Measurements from ENCODE around the gene SH3YL1.

The SH3YL1 gene

DNA sequence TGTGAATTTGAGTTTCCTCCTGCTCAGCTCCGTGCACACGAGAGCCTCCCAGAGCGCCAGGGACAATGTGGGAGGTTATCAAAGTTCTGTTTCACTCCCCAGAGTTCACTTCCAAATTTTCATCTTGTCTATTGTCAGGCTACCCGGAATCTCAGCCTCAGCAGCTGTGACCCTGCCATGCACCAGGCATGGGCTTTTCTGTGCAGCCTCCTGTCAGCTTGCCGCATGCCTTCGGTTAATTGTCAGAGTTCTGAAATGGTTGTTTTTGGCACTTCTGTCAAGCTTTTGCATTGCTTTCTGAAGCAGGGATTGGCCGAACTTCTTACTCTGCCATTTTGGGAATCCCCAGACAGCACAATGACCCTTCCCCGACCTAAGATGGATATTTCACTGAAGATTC is 60.4 kb downstream of the SH3YL1 start:
- Histone ChIP-seq H3K9me3 (ENCODE audit: control insufficient read depth in 2 of 2, low read length in 2 of 2) (no peaks in the 10 kb centered on the region), H3K27ac (ENCODE audit: low read depth in 2 of 2, low read length in 2 of 2) (no peak overlapping the region), H3K36me3 (ENCODE audit: control insufficient read depth in 2 of 2, insufficient read depth in 2 of 2, low read length in 2 of 2) (no peaks in the 10 kb centered on the region), H3K27me3 (ENCODE audit: control insufficient read depth in 2 of 2, insufficient read depth in 2 of 2, low read length in 2 of 2) (no peaks in the 10 kb centered on the region), H3K4me1 (ENCODE audit: control insufficient read depth in 2 of 2, insufficient read depth in 2 of 2, low read length in 2 of 2) (no peaks in the 10 kb centered on the region), H3K9ac (ENCODE audit: low read depth in 1 of 2, low read length in 2 of 2) (no peak overlapping the region), H3K4me3 (ENCODE audit: low read length in 2 of 2) (no peak overlapping the region)

DNA sequence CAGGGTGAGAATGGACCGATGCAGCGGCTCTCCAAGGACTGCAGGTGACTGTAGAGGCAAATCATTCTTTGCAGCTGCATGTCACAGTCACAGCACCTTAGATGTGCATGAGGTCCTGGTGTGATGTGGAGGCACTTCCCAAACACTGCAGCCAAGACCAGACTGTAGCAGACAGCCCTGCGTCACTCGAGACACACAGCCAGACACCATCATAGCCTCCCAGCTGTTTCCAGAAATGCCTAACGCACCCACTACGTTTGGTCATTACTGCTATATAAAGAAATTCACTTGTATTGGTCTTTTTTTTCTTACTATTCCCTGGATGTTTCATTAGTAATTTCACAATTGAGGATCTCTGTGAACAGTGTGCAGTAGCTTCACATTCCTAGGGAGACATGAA is 60.9 kb downstream of the SH3YL1 start:
- no peaks in the 10 kb centered on the region for H3K27me3 ChIP-seq (ENCODE audit: control insufficient read depth in 2 of 2, insufficient read depth in 2 of 2, low read length in 2 of 2)
- H3K27ac ChIP-seq (ENCODE audit: low read depth in 2 of 2, low read length in 2 of 2): no peak overlapping the region
- H3K36me3 ChIP-seq (ENCODE audit: control insufficient read depth in 2 of 2, insufficient read depth in 2 of 2, low read length in 2 of 2): no peaks in the 10 kb centered on the region
- H3K9ac ChIP-seq (ENCODE audit: low read depth in 1 of 2, low read length in 2 of 2): no peak overlapping the region
- H3K4me1 ChIP-seq (ENCODE audit: control insufficient read depth in 2 of 2, insufficient read depth in 2 of 2, low read length in 2 of 2): no peaks in the 10 kb centered on the region
- H3K4me3 ChIP-seq (ENCODE audit: low read length in 2 of 2): no peak overlapping the region
- no peaks in the 10 kb centered on the region for H3K9me3 ChIP-seq (ENCODE audit: control insufficient read depth in 2 of 2, low read length in 2 of 2)

DNA sequence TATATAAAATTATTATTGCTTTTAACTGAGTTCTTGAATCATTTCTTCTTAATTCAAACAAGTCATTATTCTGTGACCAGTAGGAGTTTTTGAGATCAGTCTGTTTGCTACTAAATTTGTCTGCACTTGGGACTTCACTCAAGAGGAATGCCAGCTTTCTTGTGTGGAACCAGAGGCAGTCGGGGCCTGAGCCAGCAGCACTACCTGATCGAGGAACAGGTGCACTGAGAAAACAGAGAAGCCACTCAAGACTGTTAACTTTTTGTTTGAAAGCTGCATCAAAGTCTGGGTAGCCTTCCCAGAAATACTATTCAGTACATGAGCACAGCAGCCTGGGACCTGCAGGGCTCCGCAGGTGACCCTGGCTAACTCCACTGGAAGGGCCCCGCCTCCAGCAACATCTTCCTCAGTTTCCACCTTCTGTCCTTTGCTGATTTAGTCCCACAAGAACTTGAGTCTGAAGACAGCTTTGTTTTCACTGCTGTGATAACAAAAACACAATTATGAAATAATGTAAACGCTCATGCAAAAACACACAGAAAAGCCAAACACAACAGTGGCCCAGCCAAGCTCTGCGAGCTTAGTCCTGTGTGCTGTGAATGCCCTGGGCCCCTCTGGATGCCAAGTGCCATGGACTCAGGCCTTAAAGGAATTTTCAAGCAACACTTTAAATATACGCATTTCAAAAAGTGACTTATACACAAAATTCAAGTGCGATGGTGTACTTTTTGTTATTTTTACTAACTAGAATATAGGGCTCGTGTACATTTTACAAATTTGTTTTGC is 62.0 kb downstream of the SH3YL1 start:
- Histone ChIP-seq H3K27ac (ENCODE audit: low read depth in 2 of 2, low read length in 2 of 2) (no peak overlapping the region), H3K4me3 (ENCODE audit: low read length in 2 of 2) (no peak overlapping the region), H3K9me3 (ENCODE audit: control insufficient read depth in 2 of 2, low read length in 2 of 2) (no peaks in the 10 kb centered on the region), H3K27me3 (ENCODE audit: control insufficient read depth in 2 of 2, insufficient read depth in 2 of 2, low read length in 2 of 2) (no peaks in the 10 kb centered on the region), H3K9ac (ENCODE audit: low read depth in 1 of 2, low read length in 2 of 2) (no peak overlapping the region), H3K36me3 (ENCODE audit: control insufficient read depth in 2 of 2, insufficient read depth in 2 of 2, low read length in 2 of 2) (no peaks in the 10 kb centered on the region), H3K4me1 (ENCODE audit: control insufficient read depth in 2 of 2, insufficient read depth in 2 of 2, low read length in 2 of 2) (no peaks in the 10 kb centered on the region)

DNA sequence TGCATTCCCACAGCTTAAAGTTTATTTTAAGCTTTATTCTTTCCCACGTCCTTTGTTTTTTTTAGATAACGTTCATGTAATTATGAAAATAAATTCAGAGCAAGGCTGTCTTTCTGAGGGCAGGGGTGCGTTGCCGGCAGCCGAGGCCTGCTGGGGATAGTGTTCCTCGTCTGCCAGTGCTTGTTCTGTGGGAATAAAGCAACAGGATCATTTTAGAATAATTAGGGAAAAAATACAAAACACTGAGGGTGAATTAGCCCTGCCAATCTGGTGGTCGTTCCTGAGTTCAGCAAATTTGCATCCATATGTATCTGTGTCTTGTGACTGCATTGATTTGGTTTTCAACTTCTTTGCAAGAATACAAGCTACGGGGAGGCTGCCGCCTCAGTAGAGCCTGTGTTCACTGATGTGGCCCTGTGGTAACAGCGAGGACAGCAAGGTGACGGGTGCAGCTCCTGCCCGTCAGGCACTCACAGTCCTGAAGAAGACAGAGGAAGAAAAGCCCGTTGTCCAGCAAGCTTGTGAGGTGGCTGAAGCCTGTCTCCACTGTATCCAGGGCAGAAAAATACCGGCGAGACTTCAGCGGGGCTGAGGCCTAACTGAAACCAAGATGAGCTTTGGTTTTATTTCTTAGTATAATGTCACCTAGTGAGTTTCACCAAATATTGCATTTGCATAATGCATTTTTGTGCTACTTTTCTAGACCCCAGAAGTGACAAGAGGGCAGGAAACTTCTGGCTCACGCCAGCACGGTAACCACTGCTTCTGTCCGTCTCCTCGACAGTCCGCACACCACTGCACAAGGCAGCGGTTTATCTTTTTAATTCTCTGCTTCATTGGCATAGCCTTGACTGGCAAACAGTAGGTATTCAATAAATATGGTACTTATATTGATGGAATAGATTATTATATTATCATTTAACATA is 64.5 kb downstream of the SH3YL1 start:
- H3K27ac ChIP-seq (ENCODE audit: low read depth in 2 of 2, low read length in 2 of 2): no peak overlapping the region
- no peaks in the 10 kb centered on the region for H3K9me3 ChIP-seq (ENCODE audit: control insufficient read depth in 2 of 2, low read length in 2 of 2)
- no peaks in the 10 kb centered on the region for H3K4me1 ChIP-seq (ENCODE audit: control insufficient read depth in 2 of 2, insufficient read depth in 2 of 2, low read length in 2 of 2)
- no peaks in the 10 kb centered on the region for H3K27me3 ChIP-seq (ENCODE audit: control insufficient read depth in 2 of 2, insufficient read depth in 2 of 2, low read length in 2 of 2)
- H3K4me3 ChIP-seq (ENCODE audit: low read length in 2 of 2): no peak overlapping the region
- no peak overlapping the region for H3K9ac ChIP-seq (ENCODE audit: low read depth in 1 of 2, low read length in 2 of 2)
- no peaks in the 10 kb centered on the region for H3K36me3 ChIP-seq (ENCODE audit: control insufficient read depth in 2 of 2, insufficient read depth in 2 of 2, low read length in 2 of 2)

DNA sequence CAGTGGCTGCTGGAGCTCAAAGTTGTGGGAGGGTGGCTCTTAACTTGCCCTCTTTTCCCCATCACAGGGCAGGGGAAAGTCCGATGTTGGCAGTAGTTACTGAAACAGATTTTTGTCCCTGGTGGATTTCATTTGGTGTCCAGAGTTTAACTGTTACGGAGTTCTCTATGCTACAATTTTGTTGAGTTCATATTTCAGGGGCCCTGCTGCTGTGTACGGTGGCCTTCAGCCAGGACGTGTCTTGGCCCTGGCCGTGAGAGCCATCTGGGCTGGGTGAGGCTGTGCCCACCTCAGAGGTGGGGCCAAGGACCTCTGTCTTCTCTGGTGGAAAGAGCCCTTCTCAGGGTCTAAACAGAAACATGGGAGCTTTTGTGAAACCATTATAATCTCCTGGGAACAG is 67.4 kb downstream of the SH3YL1 start:
- Histone ChIP-seq H3K9ac (ENCODE audit: low read depth in 1 of 2, low read length in 2 of 2) (no peak overlapping the region), H3K27ac (ENCODE audit: low read depth in 2 of 2, low read length in 2 of 2) (no peak overlapping the region), H3K9me3 (ENCODE audit: control insufficient read depth in 2 of 2, low read length in 2 of 2) (no peaks in the 10 kb centered on the region), H3K4me3 (ENCODE audit: low read length in 2 of 2) (no peak overlapping the region), H3K36me3 (ENCODE audit: control insufficient read depth in 2 of 2, insufficient read depth in 2 of 2, low read length in 2 of 2) (no peaks in the 10 kb centered on the region), H3K4me1 (ENCODE audit: control insufficient read depth in 2 of 2, insufficient read depth in 2 of 2, low read length in 2 of 2) (no peaks in the 10 kb centered on the region), H3K27me3 (ENCODE audit: control insufficient read depth in 2 of 2, insufficient read depth in 2 of 2, low read length in 2 of 2) (no peaks in the 10 kb centered on the region)

DNA sequence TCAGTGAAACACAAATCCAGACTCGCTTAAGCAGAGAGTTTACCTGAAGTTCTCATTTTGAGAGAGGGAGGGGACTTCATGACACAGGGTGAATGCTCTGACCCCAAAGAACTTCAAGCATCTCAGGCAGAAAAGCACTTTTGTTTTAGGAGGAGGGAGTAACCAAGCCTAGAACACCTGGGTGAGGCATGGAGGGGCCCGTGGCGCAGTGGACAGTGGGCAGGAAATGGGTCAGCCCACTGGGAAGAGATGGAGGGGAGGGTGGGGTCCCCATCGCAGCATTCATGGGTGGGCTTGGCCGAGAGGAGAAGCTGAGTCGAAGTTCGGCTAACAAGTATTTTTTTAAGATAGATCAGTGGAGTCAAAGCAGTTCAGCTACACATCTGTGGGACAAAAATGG is 67.9 kb downstream of the SH3YL1 start:
- Histone ChIP-seq H3K36me3 (ENCODE audit: control insufficient read depth in 2 of 2, insufficient read depth in 2 of 2, low read length in 2 of 2) (no peaks in the 10 kb centered on the region), H3K9ac (ENCODE audit: low read depth in 1 of 2, low read length in 2 of 2) (no peak overlapping the region), H3K4me1 (ENCODE audit: control insufficient read depth in 2 of 2, insufficient read depth in 2 of 2, low read length in 2 of 2) (no peaks in the 10 kb centered on the region), H3K4me3 (ENCODE audit: low read length in 2 of 2) (no peak overlapping the region), H3K27ac (ENCODE audit: low read depth in 2 of 2, low read length in 2 of 2) (no peak overlapping the region), H3K9me3 (ENCODE audit: control insufficient read depth in 2 of 2, low read length in 2 of 2) (no peaks in the 10 kb centered on the region), H3K27me3 (ENCODE audit: control insufficient read depth in 2 of 2, insufficient read depth in 2 of 2, low read length in 2 of 2) (no peaks in the 10 kb centered on the region)

DNA sequence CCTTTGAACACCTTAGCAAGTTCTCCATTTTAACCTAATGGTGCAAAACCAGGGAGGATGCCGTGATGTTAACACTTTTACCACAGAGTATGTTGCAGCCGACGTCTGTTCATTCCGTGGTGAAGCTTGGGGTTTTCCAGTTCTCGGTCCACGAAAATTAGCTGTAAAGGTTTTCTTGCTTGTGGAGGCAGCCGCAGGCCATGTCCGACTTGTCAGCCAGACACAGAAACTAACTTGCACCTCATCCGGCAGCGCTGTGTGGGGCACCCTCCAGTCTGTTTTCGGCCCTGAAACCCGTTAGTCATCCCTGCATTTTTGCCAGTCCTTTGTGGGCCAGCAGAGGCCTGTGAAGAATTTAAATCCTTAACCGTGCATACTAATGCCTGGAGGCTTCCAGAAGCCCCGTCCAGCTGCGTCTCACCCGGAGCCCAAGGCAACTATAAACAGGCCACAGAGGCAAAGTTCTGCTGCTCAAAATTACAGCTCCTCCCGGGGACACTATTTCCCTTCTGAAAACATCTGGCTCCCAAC is 70.6 kb downstream of the SH3YL1 start:
- peak overlapping the region in 1 of 2 donors; percentile 24 for H3K27ac ChIP-seq (ENCODE audit: low read depth in 2 of 2, low read length in 2 of 2)

DNA sequence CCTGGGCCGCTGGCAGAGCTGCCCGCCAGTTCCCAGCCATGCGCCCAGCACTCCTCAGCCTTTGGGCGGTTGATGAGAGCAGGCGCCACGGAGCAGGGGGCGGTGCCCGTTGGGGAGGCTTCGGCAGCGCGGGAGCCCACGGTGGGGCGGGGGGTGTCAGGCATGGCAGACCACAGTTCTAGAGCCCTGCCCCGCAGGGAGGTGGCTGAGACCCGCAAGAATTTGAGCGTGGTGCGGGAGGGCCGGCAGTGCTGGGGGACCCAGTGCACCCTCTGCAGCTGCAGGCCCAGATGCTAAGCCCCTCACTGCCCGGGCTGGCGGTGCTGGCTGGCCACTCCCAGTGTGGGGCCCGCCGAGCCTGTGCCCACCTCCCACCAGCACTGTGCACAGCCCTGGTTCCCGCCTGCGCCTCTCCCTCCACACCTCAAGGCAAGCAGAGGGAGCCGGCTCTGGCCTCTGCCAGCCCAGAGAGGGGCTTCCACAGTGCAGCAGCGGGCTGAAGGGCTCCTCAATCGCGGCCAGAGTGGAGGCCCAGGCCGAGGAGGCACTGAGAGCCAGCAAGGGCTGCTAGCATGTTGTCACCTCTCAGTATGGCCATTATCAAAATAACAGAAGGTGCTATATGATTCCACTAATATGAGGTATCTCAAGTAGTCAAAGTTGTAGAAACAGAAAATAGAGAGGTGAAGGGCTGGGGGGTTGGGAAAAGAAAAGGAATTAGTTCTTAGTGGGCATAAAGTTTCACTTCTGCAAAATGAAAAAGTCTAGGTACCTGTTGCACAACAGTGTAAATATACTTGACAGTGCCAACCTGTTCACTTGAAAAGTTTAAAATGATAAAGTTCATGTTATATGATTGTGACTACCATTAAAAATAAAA is 72.3 kb downstream of the SH3YL1 start:
- H3K27me3 ChIP-seq (ENCODE audit: control insufficient read depth in 2 of 2, insufficient read depth in 2 of 2, low read length in 2 of 2): no peaks in the 10 kb centered on the region
- H3K27ac ChIP-seq (ENCODE audit: low read depth in 2 of 2, low read length in 2 of 2): no peak overlapping the region
- no peak overlapping the region for H3K9ac ChIP-seq (ENCODE audit: low read depth in 1 of 2, low read length in 2 of 2)
- no peaks in the 10 kb centered on the region for H3K4me1 ChIP-seq (ENCODE audit: control insufficient read depth in 2 of 2, insufficient read depth in 2 of 2, low read length in 2 of 2)
- H3K36me3 ChIP-seq (ENCODE audit: control insufficient read depth in 2 of 2, insufficient read depth in 2 of 2, low read length in 2 of 2): no peaks in the 10 kb centered on the region
- H3K4me3 ChIP-seq (ENCODE audit: low read length in 2 of 2): no peak overlapping the region
- peaks cover 2 to 5% of the 10 kb centered on the region in 2 donors for H3K9me3 ChIP-seq (ENCODE audit: control insufficient read depth in 2 of 2, low read length in 2 of 2)

More for the DNA sequence above, 70.6 kb downstream of the SH3YL1 start:
- no peaks in the 10 kb centered on the region for H3K27me3 ChIP-seq (ENCODE audit: control insufficient read depth in 2 of 2, insufficient read depth in 2 of 2, low read length in 2 of 2)
- H3K36me3 ChIP-seq (ENCODE audit: control insufficient read depth in 2 of 2, insufficient read depth in 2 of 2, low read length in 2 of 2): no peaks in the 10 kb centered on the region
- H3K4me3 ChIP-seq (ENCODE audit: low read length in 2 of 2): no peak overlapping the region
- H3K4me1 ChIP-seq (ENCODE audit: control insufficient read depth in 2 of 2, insufficient read depth in 2 of 2, low read length in 2 of 2): no peaks in the 10 kb centered on the region
- H3K9me3 ChIP-seq (ENCODE audit: control insufficient read depth in 2 of 2, low read length in 2 of 2): no peaks in the 10 kb centered on the region
- no peak overlapping the region for H3K9ac ChIP-seq (ENCODE audit: low read depth in 1 of 2, low read length in 2 of 2)

DNA sequence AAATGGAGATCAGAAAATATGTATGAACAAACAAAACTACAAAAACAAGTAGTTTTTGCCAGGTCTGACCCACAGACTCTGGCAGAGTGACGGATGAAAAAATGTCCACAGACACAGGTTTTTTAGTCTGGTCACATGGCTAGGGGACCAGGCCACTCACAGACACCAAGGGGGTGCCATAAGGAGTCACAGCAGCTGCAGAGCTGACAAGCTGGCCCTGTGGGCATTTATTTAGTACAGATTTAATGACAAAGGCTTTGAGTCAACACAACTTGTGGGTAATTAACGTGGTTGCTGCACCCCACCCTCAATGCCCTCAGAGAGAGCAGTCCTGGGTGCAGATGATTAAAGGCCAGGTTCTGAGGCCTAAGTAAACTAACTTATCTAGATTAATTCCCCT is 76.0 kb downstream of the SH3YL1 start:
- no peaks in the 10 kb centered on the region for H3K27me3 ChIP-seq (ENCODE audit: control insufficient read depth in 2 of 2, insufficient read depth in 2 of 2, low read length in 2 of 2)
- no peaks in the 10 kb centered on the region for H3K4me1 ChIP-seq (ENCODE audit: control insufficient read depth in 2 of 2, insufficient read depth in 2 of 2, low read length in 2 of 2)
- H3K9ac ChIP-seq (ENCODE audit: low read depth in 1 of 2, low read length in 2 of 2): no peak overlapping the region
- H3K27ac ChIP-seq (ENCODE audit: low read depth in 2 of 2, low read length in 2 of 2): no peak overlapping the region
- no peaks in the 10 kb centered on the region for H3K36me3 ChIP-seq (ENCODE audit: control insufficient read depth in 2 of 2, insufficient read depth in 2 of 2, low read length in 2 of 2)
- no peak overlapping the region for H3K4me3 ChIP-seq (ENCODE audit: low read length in 2 of 2)
- H3K9me3 ChIP-seq (ENCODE audit: control insufficient read depth in 2 of 2, low read length in 2 of 2): peaks cover 2 to 9% of the 10 kb centered on the region in 2 donors

Data from mucosa of rectum (tissue), 2 donors.